RWPE1 (cell line): ENCODE results near the gene NR4A3.

Experiments used
- CTCF ChIA-PET: fragments of 350-600 bp; sonication (Branson Sonifier 250); formaldehyde crosslinking; extraction: SDS; loops from one replicate; lab custom pipeline; 2021; lab: Yijun Ruan, JAX
- POLR2A ChIA-PET: fragments of 400-600 bp; formaldehyde crosslinking; extraction: SDS; loops from one replicate; lab custom pipeline; 2020; ENCODE audit warnings: antibody characterized with exemption; ENCODE audit not compliant: low non-redundant PET; lab: Yijun Ruan, JAX
- DNase-seq: peaks from one replicate; pipeline ENCODE4 v3.0.0; 2012; ENCODE audit warnings: low spot score
- H3K27ac ChIP-seq: fragments of 450-650 bp; 2 replicates; pipeline ENCODE4 v1.5.1; 2017
- CTCF ChIP-seq: fragments of 450-650 bp; conservative IDR thresholded peaks from 2 replicates; pipeline ENCODE4 v1.5.1; 2017; ENCODE audit warnings: low read depth, mild to moderate bottlenecking

Gene NR4A3

DNA sequence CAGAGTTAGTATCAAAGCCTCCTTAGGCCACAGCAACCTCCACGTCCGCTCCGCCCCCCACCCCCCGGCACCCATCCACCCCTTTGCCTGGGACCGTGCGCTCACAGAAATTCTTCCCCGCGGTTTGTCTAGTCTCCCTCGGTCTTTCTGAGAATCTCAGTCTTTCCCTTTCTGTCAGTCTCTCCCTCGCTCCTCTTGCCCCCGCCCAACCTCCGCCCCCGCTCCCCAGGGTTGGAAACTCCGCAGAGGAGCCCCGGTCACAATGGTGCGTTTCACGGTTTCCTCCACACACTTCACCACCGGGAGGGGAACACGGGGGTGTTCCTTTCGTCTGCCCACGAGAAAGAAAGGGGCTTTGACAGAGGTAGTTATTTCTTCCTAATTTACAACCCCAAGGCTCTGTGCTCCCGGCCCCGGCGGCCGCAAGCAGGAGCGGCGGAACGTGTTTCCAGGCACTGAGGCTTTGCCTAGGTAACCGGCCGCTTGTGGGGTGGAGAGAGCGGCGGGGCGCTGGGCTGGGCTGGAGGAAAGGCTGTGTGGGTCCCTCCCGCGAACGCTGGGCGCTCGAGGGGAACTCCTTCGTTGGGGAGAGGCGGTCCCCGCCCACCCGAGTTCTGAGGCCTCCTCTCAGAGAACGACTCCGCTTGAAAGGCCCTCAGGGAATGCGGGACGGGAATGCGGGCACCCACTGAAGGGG is 2.1 kb downstream of the NR4A3 start:
- H3K27ac ChIP-seq: no peak overlapping the region
- ChIA-PET POLR2A (no interaction called here), CTCF (interaction anchor here (0.5 to 0.7 kb wide), 4 partner anchors 102 to 1275 kb away, joined by 3 to 4 read pairs (median 3); no protein-coding TSS in a partner anchor)
- TF ChIP-seq CTCF: no peak
- peak; percentile 52 for DNase-seq

DNA sequence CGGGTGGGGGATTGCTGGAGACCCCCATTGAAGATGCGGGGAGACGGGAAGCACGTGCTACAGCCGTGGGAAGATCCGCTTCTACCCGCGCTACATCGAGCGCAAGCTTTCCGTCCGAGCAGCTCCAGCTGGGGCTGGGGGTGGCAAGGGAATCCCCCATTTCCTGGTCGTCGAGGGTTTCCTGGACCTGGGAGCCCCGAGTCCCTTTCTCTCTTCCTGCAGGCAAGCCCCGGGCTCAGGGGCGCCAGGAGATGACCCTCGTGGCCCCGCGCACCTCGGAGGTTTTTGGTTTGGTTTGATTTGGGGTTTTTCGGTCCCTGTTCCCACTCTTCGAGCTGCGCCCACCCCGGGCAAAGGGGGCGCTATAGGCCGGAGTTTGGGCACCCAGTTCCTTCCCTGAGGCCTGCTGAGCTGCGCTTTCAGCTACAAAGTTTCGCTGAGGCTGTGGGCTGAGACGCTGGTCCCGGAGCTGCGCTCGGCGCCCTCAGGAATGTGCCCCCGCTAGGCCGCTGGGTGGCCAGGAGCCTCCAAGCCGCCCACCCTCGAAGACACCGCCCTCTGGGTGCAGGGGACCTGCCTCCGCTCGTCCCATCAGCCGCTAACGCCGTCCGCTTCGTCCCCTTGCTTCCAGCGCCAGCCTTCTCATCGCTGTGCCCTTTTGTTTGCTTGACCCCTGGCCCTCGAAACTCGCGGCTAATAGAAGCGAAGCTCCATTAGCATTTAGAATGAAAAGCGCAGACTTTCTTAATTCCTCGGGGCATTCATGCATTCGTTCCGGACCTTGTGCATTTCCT is 2.9 kb downstream of the NR4A3 start:
- no peak overlapping the region for H3K27ac ChIP-seq
- TF ChIP-seq CTCF: peak; percentile 47; the same call in 1 of the 2 replicates
- CTCF ChIA-PET: interaction anchor here (0.5 to 1.2 kb wide), 5 partner anchors 14 to 1144 kb away, joined by 3 to 6 read pairs (median 4); no protein-coding TSS in a partner anchor
- POLR2A ChIA-PET: no interaction called here
- DNase-seq: peak; percentile 38

- no peak for DNase-seq
- POLR2A ChIA-PET: no interaction called here
- no peak overlapping the region for H3K27ac ChIP-seq
- no peak for TF ChIP-seq CTCF
- CTCF ChIA-PET: interaction anchor here (0.6 to 1.2 kb wide), 4 partner anchors 13 to 135 kb away, joined by 3 to 6 read pairs (median 4); no protein-coding TSS in a partner anchor
These were observed 3.7 kb downstream of the NR4A3 start for GRCh38 chr9:99825172-99826046.

DNA sequence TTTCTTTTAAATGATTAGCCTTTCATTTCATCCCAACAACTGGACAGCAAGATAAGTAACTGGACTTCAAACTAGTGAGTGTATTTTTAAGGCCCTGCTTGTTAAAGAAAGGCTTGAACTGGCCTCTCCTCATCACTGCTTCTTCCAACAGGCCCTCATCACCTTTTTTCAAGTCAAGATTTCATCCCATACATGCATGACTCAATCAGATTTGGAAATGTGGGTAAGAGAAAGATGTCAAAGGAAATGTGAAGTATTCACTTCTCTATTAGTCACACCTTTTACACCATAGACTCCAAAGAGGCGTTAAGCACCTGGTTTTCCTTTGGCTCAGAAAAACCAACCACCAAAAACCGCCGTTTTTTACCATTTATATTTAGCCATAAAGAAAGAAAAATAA is 4.9 kb downstream of the NR4A3 start:
- POLR2A ChIA-PET: no interaction called here

DNA sequence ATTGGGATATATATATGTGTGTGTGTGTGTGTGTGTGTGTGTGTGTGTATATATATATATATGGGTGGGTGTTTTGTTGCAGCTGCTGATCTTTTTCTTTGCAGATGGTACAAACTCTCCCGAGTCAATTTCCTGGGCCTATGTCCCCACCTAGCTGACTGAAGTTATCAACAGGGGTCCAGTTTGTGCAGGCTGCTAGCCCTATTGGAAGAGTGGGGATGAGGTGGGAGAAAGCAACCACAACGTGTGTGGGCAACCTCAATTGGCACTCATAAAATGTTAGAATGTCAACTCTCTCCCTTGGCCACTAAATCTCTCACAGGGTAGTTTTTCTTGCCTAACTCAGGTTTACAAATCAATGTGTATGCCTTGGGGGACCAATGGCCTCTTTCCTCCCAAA is 5.6 kb downstream of the NR4A3 start:
- no peak for TF ChIP-seq CTCF
- CTCF ChIA-PET: interaction anchor here (0.6 kb wide), 1 partner anchor 487 kb away, joined by 4 read pairs; no protein-coding TSS in a partner anchor
- no peak for DNase-seq
- no peak overlapping the region for H3K27ac ChIP-seq
- POLR2A ChIA-PET: no interaction called here

More for the DNA sequence above, 4.9 kb downstream of the NR4A3 start:
- TF ChIP-seq CTCF: no peak
- CTCF ChIA-PET: interaction anchor here (0.6 kb wide), 1 partner anchor 487 kb away, joined by 4 read pairs; no protein-coding TSS in a partner anchor
- peak; percentile 34 for DNase-seq
- no peak overlapping the region for H3K27ac ChIP-seq
